Measurements from ENCODE around the gene METTL3.
A peak's percentile ranks its signal among the peaks of the same experiment; 100 is the strongest.

METTL3 gene

GRCh38 chr14:21486640-21487087 is 24.5 kb downstream of the METTL3 start:
- H3K4me3 ChIP-seq (ENCODE audit: low read depth, low read length), result no peak overlapping the region

- peak within 1 kb of the TSS; percentile 98 for H3K4me3 ChIP-seq (ENCODE audit: low read depth, low read length)
Observed at GRCh38 chr14:21476925-21477681, 34.0 kb downstream of the METTL3 start, which contains the start of the genes RAB2B and TOX4. RAB2B (minus strand) TSS chr14:21476959; CDS start chr14:21476872, 87 bp downstream. TOX4 (plus strand) TSS chr14:21477195; CDS start chr14:21477279, 84 bp downstream.

- peak overlapping the region; percentile 98 for H3K4me3 ChIP-seq (ENCODE audit: low read depth, low read length)
Observed at GRCh38 chr14:21476523-21476924, 34.6 kb downstream of the METTL3 start.

GRCh38 chr14:21475767-21476522 is 35.2 kb downstream of the METTL3 start:
- peak overlapping the region; percentile 98 for H3K4me3 ChIP-seq (ENCODE audit: low read depth, low read length)

- H3K4me3 ChIP-seq (ENCODE audit: low read depth, low read length), result no peak overlapping the region
Observed at GRCh38 chr14:21467616-21468015, 43.5 kb downstream of the METTL3 start.

GRCh38 chr14:21455912-21456667 is 55.0 kb downstream of the METTL3 start, which contains the start of gene CHD8:
CHD8 (minus strand) TSS chr14:21456123; CDS start chr14:21431643, 24,480 bp downstream.
- H3K4me3 ChIP-seq (ENCODE audit: low read depth, low read length), result peak within 1 kb of the TSS; percentile 82

- peak overlapping the region; percentile 82 for H3K4me3 ChIP-seq (ENCODE audit: low read depth, low read length)
Observed at GRCh38 chr14:21455592-21455911, 55.6 kb downstream of the METTL3 start.

GRCh38 chr14:21454843-21455544 is 56.1 kb downstream of the METTL3 start:
- H3K4me3 ChIP-seq (ENCODE audit: low read depth, low read length), result peak overlapping the region; percentile 82

- no peak overlapping the region for H3K4me3 ChIP-seq (ENCODE audit: low read depth, low read length)
Observed at GRCh38 chr14:21449899-21450216, 61.3 kb downstream of the METTL3 start.
